Heart left ventricle (tissue), 13 donors: Measurements from ENCODE around the gene BOD1L1.

ENCODE experiments used
- CTCF ChIP-seq, 12 donors: fragments of 200-600 bp; sonication (generic) in 4 of 12; IDR thresholded peaks; one replicate each; pipeline versions ENCODE4 v1.5.0 to v1.8.0; 2018 to 2022; ENCODE audit warnings: antibody characterized with exemption in 12 of 12, mild to moderate bottlenecking in 5 of 12
- POLR2A ChIP-seq, 2 donors: fragments of 450-650 bp; IDR thresholded peaks; one replicate each; pipeline ENCODE4 v1.6.1; 2017; ENCODE audit warnings: antibody characterized with exemption in 2 of 2, mild to moderate bottlenecking in 2 of 2, moderate library complexity in 2 of 2
- donor health status: ischemic (EF 13 %, LVEDD 7.1; RV severe dilation, severe dysfunction).
- donor health status: DM: no; HTN: yes; CAD: no.
- donor health status: DM: no; HTN: no; CAD: no.
- donor health status: ischemic (EF 25% LVEDD 6.9; RV normal size, moderate dysfunction).
- donor health status: ischemic (EF 25% LVEDD 5.7; RV mildly dilated, moderate dysfunction).
- donor health status: ischemic (EF 35%, LVEDD 5.7; RV mildly dilated, moderate dysfunction).
- donor health status: nonischemic (EF 11% LVEDD 7.7; RV severe dilation, severe dysfunction).
- donor health status: DM: yes; HTN: yes; CAD: no.
- donor health status: PGD.
- donor health status: ischemic (EF 29% LVEDD 5.4; RV normal size, mild dysfunction).
- donor health status: nonischemic (EF 23%, LVEDD 6.1; RV moderate dilation, normal function).

GRCh38 chr4:13597141-13597540 lies 30.4 kb downstream of the BOD1L1 start:
- TF ChIP-seq POLR2A (IDR thresholded peaks at IDR 0.05) = no peak
- no peak for TF ChIP-seq CTCF (IDR thresholded peaks at IDR 0.05)
